Right lobe of liver (tissue), 6 donors: Measurements from ENCODE around the gene HHAT. TPM values are rescaled to one million over a fixed set of nuclear protein-coding genes. Genes with fewer than 3 reads are reported as not detected.

Experiments
- ATAC-seq, 4 donors: fragments of 200-7000 bp; cut with Tn5 transposase; one replicate each; pipeline ENCODE4 v1.9.1; 2020; ENCODE audit warnings: mild to moderate bottlenecking in 4 of 4, moderate library complexity in 4 of 4
- DNase-seq, 3 donors: peaks; one replicate each; pipeline ENCODE4 v3.0.0-alpha.2; 2020
- H3K27ac ChIP-seq, 3 donors: fragments of 200-600 bp; one replicate each; pipeline ENCODE4 v1.8.0; 2022
- H3K27me3 ChIP-seq, 2 donors: fragments of 200-600 bp; one replicate each; pipeline ENCODE4 v1.8.0; 2022
- H3K36me3 ChIP-seq, 4 donors: fragments of 200-600 bp; sonication (generic) in 1 of 4; one replicate each; pipeline versions ENCODE4 v1.5.1 to v1.8.0; 2017 to 2022; ENCODE audit warnings: control low read depth in 1 of 4
- H3K4me1 ChIP-seq, 4 donors: fragments of 200-600 bp; sonication (generic) in 1 of 4; one replicate each; pipeline versions ENCODE4 v1.5.1 to v1.8.0; 2017 to 2022; ENCODE audit warnings: control low read depth in 1 of 4
- H3K4me3 ChIP-seq, 3 donors: fragments of 200-600 bp; one replicate each; pipeline ENCODE4 v1.8.0; 2022
- H3K9me3 ChIP-seq, 4 donors: fragments of 200-600 bp; sonication (generic) in 1 of 4; one replicate each; pipeline versions ENCODE4 v1.5.1 to v1.8.0; 2017 to 2022; ENCODE audit warnings: control low read depth in 1 of 4
- POLR2A ChIP-seq: fragments of 450-650 bp; IDR thresholded peaks from one replicate; pipeline ENCODE4 v1.6.1; 2017; ENCODE audit warnings: antibody characterized with exemption, mild to moderate bottlenecking
- WGBS: methylation state at CpG from one replicate; pipeline ENCODE4 v1.1.6; 2018; ENCODE audit warnings: low coverage, low lambda C conversion rate; ENCODE audit not compliant: insufficient coverage; ENCODE audit errors: missing lambda C conversion rate; 5-methylcytosine and 5-hydroxymethylcytosine counted together
- intact Hi-C, 2 donors: fragments of 100-400 bp; cut with DNase I; formaldehyde crosslinking; loops; one replicate each; pipeline versions ENCODE4 v1.11.2 to v1.14.1; 2022
- total RNA-seq, 6 experiments: library from RNA; depleted of rRNA in 2 of 6; stranded (reverse); fragments of >200 nt in 2 of 6; fragmentation: NEBNext Ultra II Directional in 3 of 6; extraction: Animal tissue kit (Norgen Biotek cat#: 25700) in 3 of 6; gene quantifications; one replicate each; pipeline versions ENCODE4 v1.1.0 to v1.2.4, GENCODE V29; 2016 to 2023
- TF ChIP-seq, protein P1 (sequence below), 4 donors: fragments of 200-600 bp in 3 of 4; fragments of 450-650 bp in 1 of 4; IDR thresholded peaks; one replicate each; pipeline versions ENCODE4 v1.5.1 to v1.8.0; 2016 to 2022; ENCODE audit warnings: antibody characterized with exemption in 4 of 4, mild to moderate bottlenecking in 2 of 4
- donor health status: DM: no; HTN: yes; CAD: no.
- donor health status: DM: no; HTN: no; CAD: no.
- donor health status: DM: no; HTN: no; CAD: no.
- donor health status: DM: no; HTN: yes; CAD: no.
- donor health status: DM: no; HTN: yes; CAD: no.

Gene HHAT
- total RNA-seq, 6 experiments from 2014 or later = 2.2 to 4.1 (median 2.7) TPM

DNA sequence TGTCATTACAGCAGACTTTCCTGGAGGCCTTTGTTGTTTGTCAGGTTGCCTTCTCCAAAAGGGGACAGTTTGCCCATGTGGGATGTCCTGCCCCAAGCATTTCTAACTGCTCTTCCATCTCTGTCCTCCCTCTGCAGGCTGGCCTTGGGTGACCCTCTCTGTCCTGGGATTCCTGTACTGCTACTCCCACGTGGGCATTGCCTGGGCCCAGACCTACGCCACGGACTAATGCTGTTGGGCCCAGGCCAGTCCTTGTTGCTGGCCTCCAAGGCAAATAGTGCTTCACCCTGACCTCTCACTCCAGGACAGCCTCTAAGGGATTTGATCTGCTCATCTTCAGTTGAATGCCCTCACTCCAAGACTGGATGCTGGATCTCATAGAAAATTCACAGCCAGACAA, 345.4 kb downstream of the HHAT start:
- TF ChIP-seq, protein P1, sequence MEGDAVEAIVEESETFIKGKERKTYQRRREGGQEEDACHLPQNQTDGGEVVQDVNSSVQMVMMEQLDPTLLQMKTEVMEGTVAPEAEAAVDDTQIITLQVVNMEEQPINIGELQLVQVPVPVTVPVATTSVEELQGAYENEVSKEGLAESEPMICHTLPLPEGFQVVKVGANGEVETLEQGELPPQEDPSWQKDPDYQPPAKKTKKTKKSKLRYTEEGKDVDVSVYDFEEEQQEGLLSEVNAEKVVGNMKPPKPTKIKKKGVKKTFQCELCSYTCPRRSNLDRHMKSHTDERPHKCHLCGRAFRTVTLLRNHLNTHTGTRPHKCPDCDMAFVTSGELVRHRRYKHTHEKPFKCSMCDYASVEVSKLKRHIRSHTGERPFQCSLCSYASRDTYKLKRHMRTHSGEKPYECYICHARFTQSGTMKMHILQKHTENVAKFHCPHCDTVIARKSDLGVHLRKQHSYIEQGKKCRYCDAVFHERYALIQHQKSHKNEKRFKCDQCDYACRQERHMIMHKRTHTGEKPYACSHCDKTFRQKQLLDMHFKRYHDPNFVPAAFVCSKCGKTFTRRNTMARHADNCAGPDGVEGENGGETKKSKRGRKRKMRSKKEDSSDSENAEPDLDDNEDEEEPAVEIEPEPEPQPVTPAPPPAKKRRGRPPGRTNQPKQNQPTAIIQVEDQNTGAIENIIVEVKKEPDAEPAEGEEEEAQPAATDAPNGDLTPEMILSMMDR (IDR thresholded peaks at IDR 0.05) = no peak
- no peak for TF ChIP-seq POLR2A
- Histone ChIP-seq H3K27me3 (no peaks in the 10 kb centered on the region), H3K27ac (no peak overlapping the region), H3K4me1 (no peaks in the 10 kb centered on the region), H3K36me3 (no peaks in the 10 kb centered on the region), H3K9me3 (no peaks in the 10 kb centered on the region), H3K4me3 (no peak overlapping the region)
- intact Hi-C loops = no loop called here
- DNase-seq (no peak), ATAC-seq (peak in 1 of 4 donors; percentile 46)
- 50% methylated on average over 3 of the region's 3 CpGs for WGBS

DNA sequence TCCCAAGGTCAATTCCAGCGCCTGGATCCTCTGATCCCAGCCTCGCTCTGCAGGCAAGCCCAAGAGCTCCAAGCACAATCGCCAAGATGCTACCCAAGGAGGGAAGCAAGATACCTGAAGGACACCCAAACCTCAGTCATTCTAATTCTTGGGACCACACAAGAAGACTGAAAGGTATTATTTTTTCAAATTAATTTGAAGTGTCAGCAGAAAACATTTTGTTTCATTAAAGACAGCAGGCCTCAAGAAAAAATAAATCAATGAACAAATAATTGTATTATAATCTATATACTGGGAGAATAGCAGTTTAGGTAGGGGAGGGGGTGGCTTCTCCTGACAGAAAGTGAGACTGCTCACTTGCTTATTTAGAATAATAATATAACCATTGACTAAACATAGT, 347.8 kb downstream of the HHAT start:
- no peaks in the 10 kb centered on the region for H3K27me3 ChIP-seq
- no CpG with 5 or more reads among the region's 3 CpGs for WGBS
- DNase-seq (no peak), ATAC-seq (no peak)
- intact Hi-C loops = no loop called here
- H3K4me1 ChIP-seq = no peaks in the 10 kb centered on the region
- H3K4me3 ChIP-seq = no peak overlapping the region
- H3K36me3 ChIP-seq = no peaks in the 10 kb centered on the region
- H3K9me3 ChIP-seq = no peaks in the 10 kb centered on the region
- no peak overlapping the region for H3K27ac ChIP-seq
- TF ChIP-seq POLR2A = no peak
- TF ChIP-seq, protein P1 (IDR thresholded peaks at IDR 0.05) = no peak

DNA sequence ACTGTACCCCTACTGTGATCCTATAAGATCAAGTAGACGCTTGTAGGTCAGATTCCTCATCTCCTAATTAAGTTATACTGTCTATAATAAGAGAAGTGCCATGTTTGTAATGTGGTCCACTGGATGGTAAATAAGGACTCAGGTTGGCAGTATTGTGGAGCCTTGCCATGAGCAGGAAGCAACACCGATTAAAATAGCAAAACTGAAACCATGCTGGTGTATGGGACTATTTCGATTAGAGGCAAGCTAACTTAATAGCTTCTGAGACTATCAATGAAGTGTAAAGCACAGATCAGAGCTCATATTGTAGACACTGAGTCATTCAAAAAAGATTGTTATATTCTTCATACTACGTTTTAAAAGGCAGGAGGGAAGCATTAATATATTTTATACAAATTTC, 348.8 kb downstream of the HHAT start:
- no peaks in the 10 kb centered on the region for H3K9me3 ChIP-seq
- WGBS = 94% methylated on average over 3 of the region's 4 CpGs
- ATAC-seq = no peak
- no peaks in the 10 kb centered on the region for H3K4me1 ChIP-seq
- no peak for DNase-seq
- no peaks in the 10 kb centered on the region for H3K36me3 ChIP-seq
- intact Hi-C loops = no loop called here
- H3K4me3 ChIP-seq = no peak overlapping the region
- no peak for TF ChIP-seq POLR2A
- TF ChIP-seq, protein P1 (IDR thresholded peaks at IDR 0.05) = no peak
- no peak overlapping the region for H3K27ac ChIP-seq
- no peaks in the 10 kb centered on the region for H3K27me3 ChIP-seq

DNA sequence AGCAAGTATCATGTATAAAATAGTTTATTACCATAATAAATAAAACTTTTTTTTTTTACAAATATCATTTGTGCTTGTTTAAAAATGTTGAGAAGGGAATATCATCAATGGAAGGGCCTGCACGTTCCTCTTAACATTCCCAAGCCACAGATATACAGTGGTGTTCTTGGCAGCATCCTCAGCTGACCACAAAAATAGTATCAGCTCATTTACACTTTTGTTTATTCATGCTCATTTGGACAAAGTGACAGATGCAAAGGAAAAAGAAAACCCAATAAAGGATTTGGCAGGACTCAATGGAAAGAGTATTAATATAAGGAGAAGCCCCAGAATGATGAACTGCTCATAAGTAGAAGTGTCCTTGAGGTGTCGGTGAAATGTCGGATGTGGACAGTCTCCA, 349.6 kb downstream of the HHAT start:
- 96% methylated on average over 3 of the region's 3 CpGs for WGBS
- DNase-seq = peak in 1 of 3 donors; percentile 14

More for the DNA sequence above, 349.6 kb downstream of the HHAT start:
- H3K4me1 ChIP-seq = no peaks in the 10 kb centered on the region
- no peak overlapping the region for H3K27ac ChIP-seq
- ATAC-seq = no peak
- H3K4me3 ChIP-seq = no peak overlapping the region
- H3K36me3 ChIP-seq = no peaks in the 10 kb centered on the region
- intact Hi-C loops = no loop called here
- no peaks in the 10 kb centered on the region for H3K9me3 ChIP-seq
- H3K27me3 ChIP-seq = no peaks in the 10 kb centered on the region
- no peak for TF ChIP-seq POLR2A
- TF ChIP-seq, protein P1 (IDR thresholded peaks at IDR 0.05) = no peak
